Right lobe of liver (tissue), 6 donors: ENCODE data around the gene RCOR3. TPM values are rescaled to one million over a fixed set of nuclear protein-coding genes. Genes with fewer than 3 reads are reported as not detected.
A peak's percentile ranks its signal among the peaks of the same experiment; 100 is the strongest.

Source experiments
- ATAC-seq, 4 donors: fragments of 200-7000 bp; cut with Tn5 transposase; one replicate each; pipeline ENCODE4 v1.9.1; 2020; ENCODE audit warnings: mild to moderate bottlenecking in 4 of 4, moderate library complexity in 4 of 4
- DNase-seq, 3 donors: peaks; one replicate each; pipeline ENCODE4 v3.0.0-alpha.2; 2020
- H3K27ac ChIP-seq, 3 donors: fragments of 200-600 bp; one replicate each; pipeline ENCODE4 v1.8.0; 2022
- H3K27me3 ChIP-seq, 2 donors: fragments of 200-600 bp; one replicate each; pipeline ENCODE4 v1.8.0; 2022
- H3K36me3 ChIP-seq, 4 donors: fragments of 200-600 bp; sonication (generic) in 1 of 4; one replicate each; pipeline versions ENCODE4 v1.5.1 to v1.8.0; 2017 to 2022; ENCODE audit warnings: control low read depth in 1 of 4
- H3K4me1 ChIP-seq, 4 donors: fragments of 200-600 bp; sonication (generic) in 1 of 4; one replicate each; pipeline versions ENCODE4 v1.5.1 to v1.8.0; 2017 to 2022; ENCODE audit warnings: control low read depth in 1 of 4
- H3K4me3 ChIP-seq, 3 donors: fragments of 200-600 bp; one replicate each; pipeline ENCODE4 v1.8.0; 2022
- H3K9me3 ChIP-seq, 4 donors: fragments of 200-600 bp; sonication (generic) in 1 of 4; one replicate each; pipeline versions ENCODE4 v1.5.1 to v1.8.0; 2017 to 2022; ENCODE audit warnings: control low read depth in 1 of 4
- POLR2A ChIP-seq: fragments of 450-650 bp; IDR thresholded peaks from one replicate; pipeline ENCODE4 v1.6.1; 2017; ENCODE audit warnings: antibody characterized with exemption, mild to moderate bottlenecking
- WGBS: methylation state at CpG from one replicate; pipeline ENCODE4 v1.1.6; 2018; ENCODE audit warnings: low coverage, low lambda C conversion rate; ENCODE audit not compliant: insufficient coverage; ENCODE audit errors: missing lambda C conversion rate; 5-methylcytosine and 5-hydroxymethylcytosine counted together
- intact Hi-C, 2 donors: fragments of 100-400 bp; cut with DNase I; formaldehyde crosslinking; loops; one replicate each; pipeline versions ENCODE4 v1.11.2 to v1.14.1; 2022
- long read RNA-seq: library from polyadenylated mRNA; unstranded; transcript quantifications from one replicate; pipeline ENCODE4 v2.0.0, GENCODE V29; 2019
- total RNA-seq, 6 experiments: library from RNA; depleted of rRNA in 2 of 6; stranded (reverse); fragments of >200 nt in 2 of 6; fragmentation: NEBNext Ultra II Directional in 3 of 6; extraction: Animal tissue kit (Norgen Biotek cat#: 25700) in 3 of 6; gene quantifications; one replicate each; pipeline versions ENCODE4 v1.1.0 to v1.2.4, GENCODE V29; 2016 to 2023
- TF ChIP-seq, protein P1 (sequence below), 4 donors: fragments of 200-600 bp in 3 of 4; fragments of 450-650 bp in 1 of 4; IDR thresholded peaks; one replicate each; pipeline versions ENCODE4 v1.5.1 to v1.8.0; 2016 to 2022; ENCODE audit warnings: antibody characterized with exemption in 4 of 4, mild to moderate bottlenecking in 2 of 4
- donor health status: DM: no; HTN: yes; CAD: no.
- donor health status: DM: no; HTN: no; CAD: no.
- donor health status: DM: no; HTN: no; CAD: no.
- donor health status: DM: no; HTN: yes; CAD: no.
- donor health status: DM: no; HTN: yes; CAD: no.

The RCOR3 gene
- total RNA-seq = 10 to 100 TPM; 13.0 to 24.6 (median 17.7) TPM
- long read RNA-seq, partial matches to known transcripts = 0 of 2 reads
- long read RNA-seq, other reads (novel, unspliced or antisense) = 2 of 2 reads

DNA sequence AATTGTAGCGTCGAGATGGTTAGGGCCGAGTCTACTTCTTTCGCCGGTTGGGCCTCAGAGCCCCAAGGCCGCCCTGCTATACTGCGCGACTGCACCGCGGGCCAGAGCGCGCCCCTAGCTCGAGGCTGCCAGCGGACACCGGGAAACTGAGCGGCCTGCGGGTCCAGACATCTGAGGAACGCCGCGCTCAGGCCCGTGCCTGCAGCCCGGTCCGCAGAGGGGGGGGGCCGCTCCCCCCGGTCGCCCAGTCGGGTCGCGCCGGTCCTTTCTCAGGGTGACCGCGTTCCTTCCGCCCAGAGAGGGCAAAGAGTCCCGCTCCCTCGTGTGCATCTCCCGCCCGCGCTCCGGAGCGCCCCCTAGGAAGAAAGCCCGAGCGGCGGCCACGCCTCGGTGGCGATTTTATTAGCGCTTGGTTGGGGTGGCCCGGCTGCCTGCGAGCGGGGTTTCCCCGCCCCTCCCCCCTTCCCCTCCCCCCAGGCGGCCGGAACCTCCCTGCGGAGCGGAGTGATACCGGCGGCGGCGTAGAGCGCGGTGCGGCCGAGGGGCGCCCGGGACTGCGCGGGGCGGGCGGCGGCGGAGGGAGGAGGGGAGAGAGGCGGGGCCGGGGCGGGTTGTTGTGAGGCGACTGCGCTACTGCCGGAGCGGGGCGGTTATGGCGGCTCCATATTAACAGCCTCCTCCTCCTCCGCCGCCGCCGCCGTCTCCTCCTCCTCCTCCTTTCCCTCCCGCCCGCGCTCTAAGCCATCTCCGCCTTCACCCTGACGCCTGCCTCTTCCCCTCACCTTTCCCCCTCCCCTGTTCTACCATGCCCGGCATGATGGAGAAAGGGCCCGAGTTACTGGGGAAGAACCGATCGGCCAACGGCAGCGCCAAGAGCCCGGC lies at the start of gene RCOR3:
TSS of gene RCOR3 (plus strand) at position 611 of the 882 bp plus-strand sequence. CDS start at position 806, 195 bp downstream.
- ATAC-seq (peak; percentile 84 to 94 (median 85)), DNase-seq (peak; percentile 96 to 97 (median 96))
- Histone ChIP-seq H3K9me3 (no peaks in the 10 kb centered on the region), H3K27me3 (no peaks in the 10 kb centered on the region), H3K27ac (peak within 1 kb of the TSS; percentile 90 to 99 (median 93)), H3K4me3 (peak within 1 kb of the TSS; percentile 54 to 88 (median 81)), H3K4me1 (peaks cover 0 to 15% (median 8%) of the 10 kb centered on the region in 4 donors), H3K36me3 (peaks cover 0 to 4% (median 0%) of the 10 kb centered on the region in 4 donors)
- TF ChIP-seq, protein P1, sequence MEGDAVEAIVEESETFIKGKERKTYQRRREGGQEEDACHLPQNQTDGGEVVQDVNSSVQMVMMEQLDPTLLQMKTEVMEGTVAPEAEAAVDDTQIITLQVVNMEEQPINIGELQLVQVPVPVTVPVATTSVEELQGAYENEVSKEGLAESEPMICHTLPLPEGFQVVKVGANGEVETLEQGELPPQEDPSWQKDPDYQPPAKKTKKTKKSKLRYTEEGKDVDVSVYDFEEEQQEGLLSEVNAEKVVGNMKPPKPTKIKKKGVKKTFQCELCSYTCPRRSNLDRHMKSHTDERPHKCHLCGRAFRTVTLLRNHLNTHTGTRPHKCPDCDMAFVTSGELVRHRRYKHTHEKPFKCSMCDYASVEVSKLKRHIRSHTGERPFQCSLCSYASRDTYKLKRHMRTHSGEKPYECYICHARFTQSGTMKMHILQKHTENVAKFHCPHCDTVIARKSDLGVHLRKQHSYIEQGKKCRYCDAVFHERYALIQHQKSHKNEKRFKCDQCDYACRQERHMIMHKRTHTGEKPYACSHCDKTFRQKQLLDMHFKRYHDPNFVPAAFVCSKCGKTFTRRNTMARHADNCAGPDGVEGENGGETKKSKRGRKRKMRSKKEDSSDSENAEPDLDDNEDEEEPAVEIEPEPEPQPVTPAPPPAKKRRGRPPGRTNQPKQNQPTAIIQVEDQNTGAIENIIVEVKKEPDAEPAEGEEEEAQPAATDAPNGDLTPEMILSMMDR (IDR thresholded peaks at IDR 0.05) = peak; percentile 48 to 75 (median 66)
- TF ChIP-seq POLR2A = peak; percentile 64
- intact Hi-C loops = no loop called here
- 0% methylated on average over 31 of the region's 97 CpGs for WGBS

DNA sequence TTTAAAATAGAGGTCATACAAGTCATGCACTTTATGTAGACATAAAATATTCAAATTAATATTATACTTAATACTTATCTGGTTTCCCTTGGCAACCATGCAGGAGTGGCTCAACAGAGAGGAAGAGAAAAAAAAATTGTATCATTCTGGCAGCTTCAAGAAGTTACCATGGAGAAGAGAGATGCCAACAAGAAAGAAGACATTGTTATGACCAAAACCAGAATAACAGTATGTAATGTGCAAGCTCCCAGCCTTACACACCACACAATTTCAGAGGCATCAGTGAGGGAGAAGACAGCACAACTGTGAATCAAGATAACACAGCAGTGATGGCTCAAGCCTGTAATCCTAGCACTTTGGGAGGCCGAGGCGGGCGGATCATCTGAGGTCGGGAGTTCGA lies 49.1 kb upstream of the RCOR3 start:
- no peaks in the 10 kb centered on the region for H3K27me3 ChIP-seq
- H3K27ac ChIP-seq = no peak overlapping the region
- H3K9me3 ChIP-seq = no peaks in the 10 kb centered on the region
- no peaks in the 10 kb centered on the region for H3K4me1 ChIP-seq
- H3K4me3 ChIP-seq = no peak overlapping the region
- DNase-seq (no peak), ATAC-seq (no peak)
- no peaks in the 10 kb centered on the region for H3K36me3 ChIP-seq
- TF ChIP-seq, protein P1 (IDR thresholded peaks at IDR 0.05) = no peak
- TF ChIP-seq POLR2A = no peak
- 94% methylated on average over 5 of the region's 5 CpGs for WGBS
- intact Hi-C loops = no loop called here

DNA sequence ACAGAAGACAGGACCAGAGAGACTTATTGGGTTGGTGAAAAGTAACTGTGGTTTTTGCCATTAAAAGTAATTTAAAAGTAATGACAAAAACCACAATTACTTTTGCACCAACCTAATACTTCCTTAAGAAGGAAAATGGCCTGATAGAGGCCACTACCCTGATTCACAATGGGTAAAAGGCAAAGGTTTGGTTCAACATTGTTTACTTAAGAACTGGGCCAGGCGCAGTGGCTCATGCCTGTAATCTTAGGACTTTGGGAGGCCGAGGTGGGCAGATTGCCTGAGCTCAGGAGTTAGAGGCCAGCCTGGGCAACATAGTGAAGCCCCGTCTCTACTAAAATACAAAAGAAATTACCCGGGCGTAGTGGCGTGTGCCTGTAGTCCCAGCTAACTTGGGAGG lies 48.2 kb upstream of the RCOR3 start:
- 85% methylated on average over 6 of the region's 6 CpGs for WGBS
- Histone ChIP-seq H3K36me3 (no peaks in the 10 kb centered on the region), H3K4me3 (no peak overlapping the region), H3K27me3 (no peaks in the 10 kb centered on the region), H3K9me3 (no peaks in the 10 kb centered on the region), H3K27ac (no peak overlapping the region), H3K4me1 (no peaks in the 10 kb centered on the region)
- ATAC-seq = peak in 2 of 4 donors; percentile 49 to 57
- TF ChIP-seq, protein P1 (IDR thresholded peaks at IDR 0.05) = no peak
- no peak for TF ChIP-seq POLR2A
- no peak for DNase-seq
- intact Hi-C loops = no loop called here

DNA sequence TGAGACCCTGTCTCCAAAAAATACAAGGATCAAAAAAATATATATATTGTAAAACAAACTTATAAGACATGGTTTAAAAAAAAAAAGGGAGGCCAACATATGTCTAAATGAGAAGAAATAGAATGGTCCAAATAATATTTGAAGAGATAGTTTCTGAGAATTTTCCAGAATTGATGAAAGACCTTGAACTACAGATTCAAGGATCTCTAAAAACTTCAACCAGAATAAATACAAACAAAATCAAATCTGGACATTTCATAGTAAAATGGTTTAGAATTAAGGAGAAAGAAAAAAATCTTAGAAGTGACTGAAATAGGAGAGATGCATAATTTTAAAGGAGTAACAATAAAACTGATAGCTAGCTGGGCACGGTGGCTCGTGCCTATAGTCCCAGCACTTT lies 45.5 kb upstream of the RCOR3 start:
- no CpG with 5 or more reads among the region's 2 CpGs for WGBS
- no peak for TF ChIP-seq POLR2A
- Histone ChIP-seq H3K27me3 (no peaks in the 10 kb centered on the region), H3K27ac (no peak overlapping the region), H3K36me3 (no peaks in the 10 kb centered on the region), H3K9me3 (no peaks in the 10 kb centered on the region), H3K4me3 (no peak overlapping the region), H3K4me1 (no peaks in the 10 kb centered on the region)
- intact Hi-C loops = no loop called here
- ATAC-seq = no peak
- DNase-seq = no peak

DNA sequence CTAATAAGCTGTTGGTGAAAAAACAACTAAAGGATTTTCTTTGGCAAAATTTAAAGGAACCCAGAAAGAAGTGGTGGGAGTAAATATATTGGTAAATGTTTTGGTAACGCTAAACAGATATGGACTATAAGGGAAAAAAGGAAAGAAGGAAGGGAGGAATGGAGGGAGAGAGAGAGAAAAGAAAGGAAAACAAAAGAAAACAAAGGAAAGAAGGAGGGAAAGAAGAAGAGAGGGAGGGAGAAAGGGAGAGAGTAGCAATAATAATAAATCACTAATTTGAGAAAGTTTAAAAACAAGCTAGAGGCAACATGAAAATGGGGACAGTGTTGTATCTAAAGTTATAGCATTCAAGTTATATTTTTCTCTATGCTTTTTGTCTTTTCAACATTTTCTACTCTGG lies 43.6 kb upstream of the RCOR3 start:
- intact Hi-C loops = no loop called here
- Histone ChIP-seq H3K27me3 (no peaks in the 10 kb centered on the region), H3K4me3 (no peak overlapping the region), H3K4me1 (no peaks in the 10 kb centered on the region), H3K36me3 (no peaks in the 10 kb centered on the region), H3K27ac (no peak overlapping the region), H3K9me3 (no peaks in the 10 kb centered on the region)
- TF ChIP-seq, protein P1 (IDR thresholded peaks at IDR 0.05) = no peak
- no peak for TF ChIP-seq POLR2A
- 100% methylated on average over 1 of the region's 1 CpG for WGBS
- ATAC-seq = no peak
- no peak for DNase-seq
